Amygdala (tissue), 56 donors: Measurements from ENCODE around the gene EXOSC7.
A peak's percentile ranks its signal among the peaks of the same experiment; 100 is the strongest.

ENCODE experiments used
- DNase-seq, 56 donors: peaks; one replicate each; lab custom pipeline; 2025; lab: John Stamatoyannopoulos, UW

EXOSC7 gene

DNA sequence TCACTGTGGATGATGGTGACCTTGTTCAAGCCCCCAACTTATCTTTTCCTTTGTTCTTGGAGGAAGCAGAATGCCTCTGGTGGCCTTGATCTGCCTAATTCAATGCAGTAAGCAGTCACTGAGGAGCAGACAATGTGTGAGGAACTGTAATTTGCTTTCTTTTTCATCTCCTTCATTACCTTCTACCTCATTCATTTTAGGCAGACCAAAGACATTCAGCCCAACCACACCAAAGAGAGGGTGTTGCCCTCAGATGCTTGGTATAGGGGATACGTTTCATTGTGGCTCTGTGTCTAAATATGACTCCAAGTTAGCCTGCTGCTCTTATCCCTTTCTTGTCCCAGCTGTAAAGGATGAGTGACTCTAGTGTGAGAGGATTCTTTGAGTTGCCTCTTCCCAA, 15.3 kb downstream of the EXOSC7 start:
- DNase-seq: no peak

DNA sequence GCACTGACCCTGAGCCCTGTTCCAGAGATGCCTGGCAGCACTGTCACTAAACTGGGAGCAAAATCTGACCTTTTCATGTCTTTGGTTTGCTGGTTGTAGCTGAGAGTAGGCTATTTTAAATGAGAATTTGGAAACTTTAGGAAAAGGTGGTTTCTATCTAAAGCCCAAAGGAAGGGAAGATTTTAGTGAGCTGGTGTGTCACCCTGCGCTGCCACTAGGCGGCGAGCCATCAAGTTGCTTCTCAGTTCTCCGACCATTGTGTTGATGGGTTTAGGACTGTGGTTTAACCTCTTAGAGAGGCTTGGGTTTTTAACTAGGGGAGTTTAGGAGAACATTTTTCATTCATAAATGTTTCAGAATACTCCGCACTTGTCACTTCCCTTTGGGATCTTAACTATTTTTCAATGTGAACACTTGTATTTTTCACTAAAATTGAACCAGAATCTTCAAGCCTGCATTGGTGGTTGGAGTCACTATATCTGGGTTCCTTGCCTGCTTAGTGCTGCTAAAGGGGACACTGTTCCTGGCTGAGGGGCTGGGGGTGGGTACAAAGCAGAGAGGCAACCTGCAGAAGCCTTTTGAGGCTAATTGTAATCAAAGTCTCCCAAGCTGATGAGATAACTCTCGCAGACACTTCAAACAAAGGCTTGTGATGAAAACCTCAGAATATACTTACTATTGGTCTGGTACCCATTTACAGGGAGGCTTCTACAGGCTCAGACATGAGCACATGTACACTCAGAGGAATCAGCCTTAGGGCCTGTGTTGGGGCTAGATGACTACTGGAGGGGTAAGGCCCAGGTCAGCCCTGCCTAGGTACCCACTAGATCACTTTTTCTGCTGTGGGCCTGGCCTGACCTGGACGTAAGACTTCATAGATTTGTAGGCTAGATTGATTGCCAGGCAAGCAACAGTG, 16.8 kb downstream of the EXOSC7 start:
- DNase-seq: no peak

DNA sequence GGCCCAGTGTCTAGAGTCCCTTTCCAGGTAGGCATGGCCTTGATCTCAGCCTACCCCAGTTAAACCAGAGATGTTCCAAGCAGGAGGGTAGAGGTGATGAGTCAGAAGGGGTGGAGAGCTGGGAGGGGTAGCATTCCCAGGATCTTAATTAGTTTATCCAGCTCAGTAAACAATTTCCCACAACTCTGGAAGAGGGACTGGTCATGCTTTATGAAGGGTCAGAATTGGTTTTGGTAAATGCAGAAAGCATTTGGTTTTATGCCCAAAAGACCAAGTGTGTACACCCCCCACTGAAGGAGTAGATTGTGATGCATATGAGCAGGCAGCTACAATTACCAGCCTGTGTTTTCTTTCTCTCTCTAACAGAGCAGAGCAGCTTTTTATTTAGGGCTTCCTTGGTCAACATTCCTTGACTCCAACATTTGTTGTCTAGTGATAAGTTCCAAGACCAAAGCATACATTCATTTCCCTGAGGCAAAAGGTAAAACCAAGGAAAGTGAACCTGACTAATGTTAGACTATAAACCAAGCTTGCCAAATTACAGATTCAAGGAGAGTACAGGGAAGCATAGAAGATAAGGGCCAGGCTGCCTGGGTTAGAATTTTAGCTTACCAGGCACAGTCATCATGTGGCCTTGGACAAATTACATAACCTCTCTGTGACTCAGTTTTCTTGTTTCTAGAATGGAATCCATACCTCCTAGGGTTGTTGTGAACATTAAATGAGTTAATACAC, 17.6 kb downstream of the EXOSC7 start:
- no peak for DNase-seq

DNA sequence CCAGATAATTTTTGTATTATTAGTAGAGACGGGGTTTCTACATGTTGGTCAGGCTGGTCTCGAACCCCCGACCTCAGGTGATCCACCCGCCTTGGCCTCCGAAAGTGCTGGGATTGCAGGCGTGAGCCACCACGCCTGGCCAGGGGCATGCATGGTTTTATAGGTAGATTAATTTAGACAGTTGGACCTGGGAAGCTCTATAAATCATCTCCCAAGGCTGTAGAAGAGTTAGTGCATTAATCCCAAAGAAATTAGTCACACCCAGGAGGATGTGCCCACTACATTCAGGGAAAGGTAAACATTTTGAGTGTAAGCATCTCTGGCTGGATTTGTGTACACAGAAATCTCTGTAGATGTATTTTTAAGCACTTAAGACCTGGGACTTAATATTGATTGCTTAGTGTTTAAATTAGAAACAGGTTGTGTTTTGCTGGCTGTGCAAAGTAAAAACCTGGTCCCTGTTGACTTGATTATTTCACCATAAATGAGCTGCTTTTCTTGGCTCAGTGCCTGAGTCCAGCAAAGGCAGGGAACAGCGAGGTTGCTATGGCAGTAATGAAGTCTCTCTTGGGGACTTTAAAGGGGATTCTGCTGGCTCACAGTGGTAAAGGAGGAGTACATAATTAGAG, 19.2 kb downstream of the EXOSC7 start:
- DNase-seq: peak in 12 of 56 donors; percentile 4 to 42 (median 14)

DNA sequence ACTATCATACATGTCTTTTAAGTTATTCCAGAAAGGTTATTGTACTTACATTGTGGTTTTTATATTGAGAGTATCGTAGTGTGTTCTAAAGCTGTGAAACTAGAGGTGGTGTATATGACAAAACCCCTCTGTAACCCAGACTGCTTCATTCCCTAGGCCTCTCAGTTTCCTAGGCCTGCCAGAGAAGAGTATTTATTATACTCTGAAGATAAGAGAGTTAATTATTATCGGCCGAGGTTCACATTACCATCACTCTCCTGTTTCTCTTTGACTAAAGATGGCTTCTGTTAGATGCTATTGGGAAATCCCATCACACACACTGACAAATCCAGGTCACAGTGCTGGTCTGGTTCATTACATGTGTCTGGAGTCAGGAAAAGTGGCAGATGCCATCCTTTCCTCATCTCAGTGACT, 20.5 kb downstream of the EXOSC7 start:
- no peak for DNase-seq

DNA sequence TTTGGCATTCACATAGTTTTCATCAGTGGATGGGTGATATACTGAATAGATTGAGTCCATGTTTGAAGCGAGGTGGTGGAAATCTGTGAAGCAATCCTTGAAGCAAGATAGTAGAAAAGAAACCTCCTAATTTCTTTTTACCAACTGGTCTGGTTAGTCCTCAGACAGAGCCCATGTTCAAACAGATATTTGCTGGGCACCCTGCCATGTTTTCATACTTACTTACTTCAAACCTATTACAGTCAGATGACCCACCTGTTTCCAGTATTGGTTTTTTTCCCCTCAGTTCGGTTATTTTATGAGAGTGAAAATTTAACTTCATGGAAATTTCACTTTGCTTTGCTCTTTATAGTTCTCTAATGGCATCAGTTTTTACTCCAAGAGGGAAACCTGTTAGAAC, 23.7 kb downstream of the EXOSC7 start:
- no peak for DNase-seq

DNA sequence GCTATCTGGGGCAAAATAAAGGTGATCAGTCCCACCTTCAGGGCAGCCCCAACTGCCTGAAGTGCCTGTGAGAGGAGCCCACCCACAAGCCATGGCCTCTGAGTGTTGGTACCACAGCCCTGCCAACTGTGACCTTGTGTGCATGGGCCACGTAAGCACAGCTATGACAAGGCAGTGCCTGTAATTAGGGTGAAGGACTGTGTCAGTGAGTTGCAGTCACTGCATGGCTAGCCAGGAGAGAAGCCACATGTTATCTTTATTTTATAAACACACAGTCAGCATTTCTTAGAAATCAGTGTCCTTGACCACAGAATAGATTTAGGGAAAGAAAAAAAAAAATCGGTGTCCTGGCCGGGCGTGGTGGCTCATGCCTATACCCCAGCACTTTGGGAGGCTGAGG, 24.8 kb downstream of the EXOSC7 start:
- DNase-seq: no peak

DNA sequence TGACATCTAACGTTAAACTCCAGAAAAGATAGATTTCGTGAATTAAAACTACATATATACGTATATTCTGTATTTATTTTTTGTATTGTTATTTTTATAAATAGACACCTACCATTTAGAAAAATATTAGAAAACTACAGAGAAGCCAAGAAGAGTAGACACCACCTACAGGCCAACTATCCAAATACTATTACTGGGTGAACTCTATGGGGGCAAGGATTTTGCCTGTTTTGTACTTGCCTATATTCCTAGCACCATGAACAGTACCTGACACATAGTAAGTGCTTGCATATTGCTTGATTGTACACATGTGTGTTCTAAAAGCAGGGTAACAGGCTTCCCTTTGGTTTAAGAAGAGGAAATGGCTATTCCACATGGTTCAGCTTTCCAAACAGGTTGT, 25.7 kb downstream of the EXOSC7 start:
- DNase-seq: no peak

DNA sequence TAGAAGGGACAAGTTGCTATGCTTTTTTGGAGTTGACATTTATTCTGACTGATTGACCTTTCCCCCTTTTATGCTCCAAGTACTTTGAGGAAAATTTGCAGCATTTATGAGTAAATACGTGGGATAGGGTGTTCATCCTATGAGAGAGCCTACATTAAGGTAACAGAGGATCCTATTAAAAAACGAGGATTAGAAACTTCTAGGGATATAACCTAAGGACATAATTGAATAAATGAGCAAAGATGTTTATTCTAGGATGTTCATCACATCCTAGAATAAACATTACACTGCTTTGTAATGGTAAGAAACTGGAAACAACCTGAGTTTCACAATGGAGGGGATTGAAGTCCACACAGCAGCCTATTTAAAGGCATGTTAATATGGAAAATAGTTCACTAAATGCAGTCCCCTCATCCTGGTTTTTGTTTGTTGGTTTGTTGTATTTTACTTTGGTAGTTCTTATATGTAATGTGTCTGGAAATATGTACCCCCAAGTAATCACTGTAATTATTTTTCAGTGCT, 26.2 kb downstream of the EXOSC7 start:
- DNase-seq: no peak

DNA sequence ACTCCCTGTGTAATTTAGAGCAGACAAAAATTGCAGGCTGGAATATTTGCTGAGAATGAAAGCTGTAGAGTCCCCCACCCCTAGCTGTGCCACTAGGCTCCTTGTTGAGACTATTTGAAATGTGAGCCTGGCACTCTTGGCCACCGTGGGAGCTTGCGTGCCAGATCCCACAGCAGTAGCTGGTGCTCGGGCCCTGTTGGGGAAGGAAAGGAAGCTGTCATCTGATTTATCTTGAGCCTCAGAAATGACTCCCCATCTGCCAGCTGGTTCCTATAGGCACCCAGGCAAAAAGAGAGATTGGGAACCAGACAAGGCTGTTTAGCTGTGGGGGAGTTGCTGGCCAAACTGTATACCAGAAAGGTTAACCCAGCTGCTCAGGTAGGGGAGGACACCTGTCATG, 26.7 kb downstream of the EXOSC7 start:
- no peak for DNase-seq

DNA sequence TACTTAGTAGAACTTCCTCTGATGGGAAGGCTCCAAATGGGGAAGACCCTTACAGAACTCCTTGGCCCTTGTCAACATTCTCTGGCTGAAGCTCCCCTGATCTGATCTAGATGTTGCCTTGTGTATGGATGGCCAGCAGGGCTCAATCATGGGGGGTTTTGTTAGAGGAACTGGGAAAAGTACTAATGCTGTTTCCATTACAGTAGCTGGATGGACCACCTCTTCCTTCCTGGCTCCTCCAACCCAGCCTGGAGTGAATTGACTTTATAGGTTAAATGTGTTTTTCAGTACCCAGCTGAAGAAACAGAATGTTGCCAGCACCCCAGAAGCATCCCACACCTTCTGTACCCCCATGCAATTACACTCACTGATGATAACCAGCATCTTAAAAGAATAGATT, 27.4 kb downstream of the EXOSC7 start:
- DNase-seq: no peak

DNA sequence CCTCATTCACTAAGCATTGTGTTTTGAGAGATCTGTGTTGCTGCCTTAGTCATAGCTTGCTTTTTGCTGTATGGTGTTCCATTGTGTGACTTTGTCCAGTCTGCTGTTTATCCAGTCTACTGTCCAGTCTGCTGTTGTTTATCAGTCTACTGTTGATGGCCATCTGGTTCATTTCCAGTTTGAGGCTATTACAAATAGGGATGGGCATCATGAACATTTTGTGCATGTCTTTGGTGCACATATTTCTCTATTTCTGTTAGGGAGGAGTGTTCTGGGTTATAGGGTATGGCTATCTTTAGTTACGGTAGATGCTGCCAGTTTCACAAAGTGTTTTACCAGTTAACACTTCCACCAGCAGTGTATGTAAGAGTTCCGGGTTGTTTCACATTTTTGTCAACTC, 27.8 kb downstream of the EXOSC7 start:
- no peak for DNase-seq

DNA sequence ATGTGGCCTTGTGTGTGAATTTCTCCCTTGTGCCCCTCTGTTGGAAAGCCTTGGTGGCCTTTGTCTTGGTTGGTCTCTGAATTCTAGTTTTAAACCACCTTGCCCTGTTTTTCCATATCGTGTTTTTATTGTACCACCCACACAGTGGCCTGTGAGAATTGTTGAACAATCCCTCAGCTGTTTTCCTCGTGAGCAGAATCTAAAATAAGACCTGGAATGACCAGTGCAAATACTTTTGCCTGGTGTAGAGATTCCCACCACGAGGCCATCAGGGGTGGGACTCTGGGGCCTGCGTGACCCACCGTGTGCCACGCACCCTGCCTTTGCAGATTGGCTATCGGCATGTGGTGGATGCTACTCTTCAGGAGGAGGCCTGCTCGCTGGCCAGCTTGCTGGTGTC, 31.0 kb downstream of the EXOSC7 start:
- no peak for DNase-seq

DNA sequence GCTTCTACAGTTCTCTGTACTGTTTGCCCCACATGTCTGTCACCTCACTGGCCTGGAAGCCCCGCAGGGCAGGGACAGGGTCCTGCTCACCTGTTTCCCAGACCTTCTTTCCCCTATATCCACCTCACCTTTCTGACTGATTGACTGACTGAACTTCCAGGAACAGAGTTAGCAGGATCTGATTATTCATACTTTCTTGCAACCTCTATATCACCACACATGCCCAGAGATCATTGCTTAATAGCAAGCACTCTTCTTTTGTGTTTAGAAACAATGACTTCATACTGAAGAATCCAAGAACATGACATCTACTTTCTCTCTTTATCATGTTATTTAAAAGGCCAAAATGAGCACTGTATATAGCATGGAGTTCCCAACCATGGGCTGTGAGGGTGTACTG, 32.1 kb downstream of the EXOSC7 start:
- no peak for DNase-seq

DNA sequence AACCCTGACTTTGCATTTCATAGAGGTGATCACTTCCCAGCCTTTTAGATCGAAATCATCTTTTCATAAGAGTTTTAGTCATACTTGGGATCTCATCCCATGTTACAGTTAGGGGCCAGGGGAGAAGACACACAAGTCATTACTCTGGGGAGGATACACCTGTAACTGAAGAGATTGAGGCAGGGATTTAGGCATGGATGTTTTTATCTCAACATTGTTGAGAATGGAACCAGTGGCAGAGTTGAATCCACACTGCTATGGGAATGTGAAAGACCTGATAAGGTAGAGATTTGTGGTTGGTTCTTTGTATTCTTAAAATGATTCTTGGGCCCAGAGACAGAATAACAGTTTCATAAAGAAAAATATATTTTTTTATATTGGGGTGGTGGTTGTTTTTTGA, 33.8 kb downstream of the EXOSC7 start:
- DNase-seq: no peak

DNA sequence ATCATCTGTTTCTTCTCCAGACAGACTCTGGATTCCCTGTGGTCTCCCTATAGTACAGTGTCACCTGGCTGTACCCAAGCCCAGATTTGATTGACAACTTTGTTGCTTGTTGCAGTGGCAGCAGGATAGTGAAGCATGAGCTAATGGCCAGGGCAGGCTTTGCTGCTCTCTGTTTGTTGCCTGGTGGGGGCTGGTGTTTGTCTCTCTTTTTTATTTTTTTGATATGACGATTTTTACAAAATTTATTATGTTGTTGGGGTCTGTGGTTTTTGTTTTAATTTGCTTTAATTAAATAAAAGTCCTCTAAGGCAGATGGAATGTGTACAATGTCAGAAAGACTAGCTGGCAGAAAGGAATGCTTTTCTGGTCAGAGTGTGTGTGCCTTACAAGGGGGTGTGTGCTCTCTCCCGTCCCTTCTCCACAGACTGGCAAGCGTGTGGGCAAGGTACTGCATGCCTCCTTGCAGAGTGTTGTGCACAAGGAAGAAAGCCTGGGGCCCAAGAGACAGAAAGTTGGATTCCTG, 34.8 kb downstream of the EXOSC7 start:
- no peak for DNase-seq

DNA sequence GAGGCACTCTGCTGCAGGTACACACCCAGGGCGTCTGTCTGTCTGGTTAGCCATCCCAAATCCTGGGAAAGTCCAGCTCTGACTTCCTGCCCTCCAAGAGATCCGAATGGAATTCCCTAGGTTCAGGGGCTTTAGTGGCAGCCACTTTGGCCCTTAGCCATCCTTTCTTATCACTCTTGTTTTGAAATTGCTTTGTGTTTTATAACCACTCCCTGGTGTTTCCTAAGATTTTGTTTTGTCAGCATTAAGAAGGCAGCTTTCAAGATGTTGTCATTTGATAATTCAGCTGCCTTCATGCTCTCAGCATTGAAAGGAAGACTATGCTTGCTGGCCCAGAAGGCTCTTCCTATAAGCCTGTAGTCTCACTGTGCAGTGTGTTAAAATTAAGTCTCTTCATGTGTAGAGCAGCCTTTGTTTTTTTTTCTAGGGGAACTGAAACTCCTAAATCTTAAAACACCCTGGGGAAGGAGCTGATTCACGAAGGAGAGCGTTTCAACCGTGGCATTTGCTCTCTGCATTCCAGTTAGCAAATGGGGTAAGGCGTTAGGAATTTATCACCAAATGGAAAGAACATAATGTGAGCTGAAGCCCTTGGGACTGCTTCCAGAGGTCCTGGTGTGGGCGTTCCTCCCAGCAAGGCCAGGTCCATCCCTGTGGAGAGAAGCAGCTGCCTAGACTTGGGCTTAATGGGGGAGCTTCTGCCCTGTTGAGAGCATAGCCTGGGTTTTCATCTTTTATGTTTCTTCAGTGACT, 35.9 kb downstream of the EXOSC7 start:
- DNase-seq: no peak

DNA sequence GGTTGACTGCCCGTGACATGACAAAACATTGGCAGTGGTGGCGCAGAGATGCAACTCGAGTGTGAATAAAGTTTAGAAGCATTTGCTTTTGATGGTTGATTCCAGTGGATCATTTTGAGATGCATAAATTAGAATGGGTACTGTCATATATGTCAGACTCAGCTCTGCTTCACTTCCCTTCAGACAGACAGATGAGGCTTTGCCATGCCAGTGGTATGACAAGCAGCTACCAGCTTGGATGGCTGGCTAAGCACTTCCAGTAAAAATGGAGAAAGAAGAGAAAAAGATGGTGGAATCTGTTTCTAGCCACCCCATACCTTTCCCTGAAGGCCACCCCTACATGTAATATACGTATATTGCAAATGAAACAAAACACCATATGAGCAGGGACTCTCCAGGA, 36.5 kb downstream of the EXOSC7 start:
- no peak for DNase-seq

DNA sequence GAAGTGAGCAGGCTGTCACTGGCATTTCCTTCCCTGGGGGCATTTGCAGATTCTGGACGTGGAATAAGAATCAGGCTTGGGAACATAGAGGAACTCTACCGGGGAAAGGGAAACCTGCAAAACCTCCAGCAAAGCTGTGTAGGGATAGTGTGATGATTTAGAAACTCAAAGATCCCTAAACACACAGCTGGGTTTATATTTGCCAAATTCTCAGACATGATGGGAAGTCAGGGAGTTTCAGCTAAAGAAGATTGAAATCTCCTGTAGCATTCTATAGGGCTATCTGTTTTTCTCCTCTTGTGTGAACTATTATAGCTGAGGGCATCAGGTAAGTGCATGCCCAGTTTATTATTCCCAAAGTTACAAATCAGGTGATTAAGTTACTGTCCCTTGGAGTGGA, 40.9 kb downstream of the EXOSC7 start:
- DNase-seq: no peak

DNA sequence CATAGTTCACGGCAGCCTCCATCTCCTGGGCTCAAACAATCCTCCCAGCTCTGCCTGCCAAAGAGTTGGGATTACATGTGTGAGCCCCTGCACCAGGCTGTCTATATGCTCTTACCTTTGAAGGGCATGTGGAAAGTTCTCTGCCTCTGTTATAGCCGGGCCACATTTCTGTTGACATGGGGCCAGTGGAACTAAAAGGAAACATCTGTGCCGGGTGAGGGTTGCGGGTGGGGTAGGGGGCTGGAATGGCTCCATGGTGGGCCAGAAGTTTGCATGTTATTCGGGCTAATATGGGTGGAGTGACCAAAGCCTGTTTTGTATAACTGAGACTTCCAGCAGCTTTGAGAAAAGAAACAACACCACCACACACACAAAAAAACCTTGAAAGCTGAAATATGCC, 41.8 kb downstream of the EXOSC7 start:
- DNase-seq: no peak
